ENCODE data around the gene PPP6R3.

Gene PPP6R3

GRCh38 chr11:68570691-68571090, 110.1 kb downstream of the PPP6R3 start:
- no peak for DNase-seq

GRCh38 chr11:68574308-68574707, 113.8 kb downstream of the PPP6R3 start:
- no peak for DNase-seq

GRCh38 chr11:68575025-68575665, 114.6 kb downstream of the PPP6R3 start:
- DNase-seq: no peak

- peak; percentile 40 for DNase-seq
Measured at GRCh38 chr11:68579455-68579854, 118.9 kb downstream of the PPP6R3 start.

GRCh38 chr11:68581439-68581838, 120.9 kb downstream of the PPP6R3 start:
- DNase-seq: no peak

GRCh38 chr11:68581901-68582300, 121.3 kb downstream of the PPP6R3 start:
- no peak for DNase-seq

- DNase-seq: no peak
Measured at GRCh38 chr11:68582416-68583040, 122.0 kb downstream of the PPP6R3 start.

GRCh38 chr11:68583041-68583446, 122.5 kb downstream of the PPP6R3 start:
- DNase-seq: no peak

GRCh38 chr11:68584097-68584496, 123.5 kb downstream of the PPP6R3 start:
- DNase-seq: no peak

GRCh38 chr11:68584991-68585524, 124.5 kb downstream of the PPP6R3 start:
- DNase-seq: no peak

- DNase-seq: no peak
Measured at GRCh38 chr11:68589547-68590216, 129.1 kb downstream of the PPP6R3 start.

- no peak for DNase-seq
Measured at GRCh38 chr11:68591719-68592118, 131.2 kb downstream of the PPP6R3 start.

GRCh38 chr11:68593441-68593840, 132.9 kb downstream of the PPP6R3 start:
- no peak for DNase-seq

GRCh38 chr11:68594123-68594522, 133.6 kb downstream of the PPP6R3 start:
- no peak for DNase-seq

- DNase-seq: no peak
Measured at GRCh38 chr11:68596231-68596630, 135.7 kb downstream of the PPP6R3 start.

GRCh38 chr11:68598816-68599653, 138.5 kb downstream of the PPP6R3 start:
- no peak for DNase-seq

GRCh38 chr11:68601147-68601546, 140.6 kb downstream of the PPP6R3 start:
- no peak for DNase-seq

GRCh38 chr11:68609761-68610160, 149.2 kb downstream of the PPP6R3 start:
- DNase-seq: no peak

- DNase-seq: no peak
Measured at GRCh38 chr11:68610452-68611116, 150.0 kb downstream of the PPP6R3 start.

- DNase-seq: no peak
Measured at GRCh38 chr11:68615657-68616056, 155.1 kb downstream of the PPP6R3 start.

- no peak for DNase-seq
Measured at GRCh38 chr11:68617925-68618809, 157.6 kb downstream of the PPP6R3 start.
